Caco-2 (cell line): ENCODE measurements around the gene MEF2D. TPM values are rescaled to one million over a fixed set of nuclear protein-coding genes. Genes with fewer than 3 reads are reported as not detected.

Source experiments
- BruUV-seq: library from RNA; stranded (reverse); fragments of 400-500 nt; replicated peaks from 2 replicates; lab custom pipeline; 2021; lab: Mats Ljungman, UMichigan
- CTCF ChIA-PET: fragments of 300-600 bp; sonication (Branson Sonifier 250); formaldehyde crosslinking; loops from one replicate; lab custom pipeline; 2022; ENCODE audit warnings: antibody characterized with exemption; lab: Charles Lee
- POLR2A ChIA-PET: fragments of 300-600 bp; sonication (Branson Sonifier 250); formaldehyde crosslinking; loops from one replicate; lab custom pipeline; 2022; ENCODE audit warnings: antibody characterized with exemption; lab: Charles Lee
- DNase-seq, 2 experiments: peaks; one replicate each; pipeline versions ENCODE4 v3.0.0 to v3.0.0-alpha.2; 2020 to 2022
- H3K27me3 ChIP-seq: replicated peaks from 2 replicates; pipeline ENCODE4 v1.6.0; 2011; ENCODE audit warnings: low read length; ENCODE audit not compliant: control insufficient read depth, insufficient read depth
- H3K36me3 ChIP-seq: 2 replicates; pipeline ENCODE4 v1.5.1; 2011; ENCODE audit warnings: low read length; ENCODE audit not compliant: control insufficient read depth, insufficient read depth
- H3K4me1 ChIP-seq: fragments of 250-450 bp; sonication (Bioruptor Pico); 2 replicates; pipeline ENCODE4 v1.5.1; 2020; ENCODE audit warnings: mild to moderate bottlenecking
- H3K4me3 ChIP-seq: 2 replicates; pipeline ENCODE4 v1.5.1; 2011; ENCODE audit warnings: low read depth, mild to moderate bottlenecking, control low read depth, low read length
- H3K9me3 ChIP-seq: fragments of 250-450 bp; sonication (Bioruptor Pico); 2 replicates; pipeline ENCODE4 v1.5.1; 2020; ENCODE audit warnings: mild to moderate bottlenecking, moderate library complexity
- H3K27ac Mint-ChIP-seq: one replicate; pipeline ENCODE4 v1.8.0; 2022; ENCODE audit warnings: mixed read lengths; ENCODE audit not compliant: unreplicated experiment
- H3K27me3 Mint-ChIP-seq: one replicate; pipeline ENCODE4 v1.8.0; 2022; ENCODE audit warnings: mixed read lengths; ENCODE audit not compliant: insufficient read depth, unreplicated experiment
- H3K36me3 Mint-ChIP-seq: one replicate; pipeline ENCODE4 v1.8.0; 2022; ENCODE audit warnings: mild to moderate bottlenecking, mixed read lengths; ENCODE audit not compliant: insufficient read depth, unreplicated experiment
- H3K4me1 Mint-ChIP-seq: one replicate; pipeline ENCODE4 v1.8.0; 2022; ENCODE audit warnings: low read depth, mixed read lengths; ENCODE audit not compliant: unreplicated experiment
- H3K4me3 Mint-ChIP-seq: one replicate; pipeline ENCODE4 v1.8.0; 2022; ENCODE audit warnings: mild to moderate bottlenecking, moderate library complexity, mixed read lengths; ENCODE audit not compliant: unreplicated experiment
- H3K9me3 Mint-ChIP-seq: one replicate; pipeline ENCODE4 v1.8.0; 2022; ENCODE audit warnings: mixed read lengths; ENCODE audit not compliant: unreplicated experiment
- intact Hi-C: fragments of 100-400 bp; cut with micrococcal nuclease; formaldehyde crosslinking; loops from one replicate; pipeline ENCODE4 v1.10.0; 2022; ENCODE audit not compliant: unreplicated experiment
- total RNA-seq: library from RNA; stranded (reverse); gene quantifications from 2 replicates; pipeline ENCODE4 v1.2.3, GENCODE V29; 2022
- TF ChIP-seq, protein P1 (sequence below), 2 experiments: fragments of 200-600 bp in 1 of 2; IDR thresholded peaks; 1 replicate in 1 of 2; 2 replicates in 1 of 2; pipeline versions ENCODE4 v1.5.1 to v1.8.0; 2011 to 2022; ENCODE audit warnings: antibody characterized with exemption in 1 of 2, control low read depth in 1 of 2, inconsistent platforms in 1 of 2, low read depth in 1 of 2, low read length in 1 of 2, mild to moderate bottlenecking in 1 of 2, moderate library complexity in 1 of 2; ENCODE audit not compliant: insufficient read depth in 1 of 2, severe bottlenecking in 1 of 2, unreplicated experiment in 1 of 2

MEF2D gene
- total RNA-seq, 1 experiment from 2014 or later, result 18.6 TPM

- Histone ChIP-seq H3K27me3 (no peaks in the 10 kb centered on the region), H3K9me3 (no peaks in the 10 kb centered on the region), H3K36me3 (peaks cover 1% of the 10 kb centered on the region; the same call in 1 of the 2 replicates), H3K4me1 (peaks cover 7% of the 10 kb centered on the region; the same call in 1 of the 2 replicates), H3K4me3 (no peak overlapping the region)
- peaks cover 10% of the 10 kb centered on the region for H3K4me1 Mint-ChIP-seq
- ChIA-PET POLR2A (no interaction called here), CTCF (interaction anchor here (0.7 kb wide), 1 partner anchor 16 kb away, joined by 6 read pairs; no protein-coding TSS in a partner anchor)
- DNase-seq, result no peak
- TF ChIP-seq, protein P1, sequence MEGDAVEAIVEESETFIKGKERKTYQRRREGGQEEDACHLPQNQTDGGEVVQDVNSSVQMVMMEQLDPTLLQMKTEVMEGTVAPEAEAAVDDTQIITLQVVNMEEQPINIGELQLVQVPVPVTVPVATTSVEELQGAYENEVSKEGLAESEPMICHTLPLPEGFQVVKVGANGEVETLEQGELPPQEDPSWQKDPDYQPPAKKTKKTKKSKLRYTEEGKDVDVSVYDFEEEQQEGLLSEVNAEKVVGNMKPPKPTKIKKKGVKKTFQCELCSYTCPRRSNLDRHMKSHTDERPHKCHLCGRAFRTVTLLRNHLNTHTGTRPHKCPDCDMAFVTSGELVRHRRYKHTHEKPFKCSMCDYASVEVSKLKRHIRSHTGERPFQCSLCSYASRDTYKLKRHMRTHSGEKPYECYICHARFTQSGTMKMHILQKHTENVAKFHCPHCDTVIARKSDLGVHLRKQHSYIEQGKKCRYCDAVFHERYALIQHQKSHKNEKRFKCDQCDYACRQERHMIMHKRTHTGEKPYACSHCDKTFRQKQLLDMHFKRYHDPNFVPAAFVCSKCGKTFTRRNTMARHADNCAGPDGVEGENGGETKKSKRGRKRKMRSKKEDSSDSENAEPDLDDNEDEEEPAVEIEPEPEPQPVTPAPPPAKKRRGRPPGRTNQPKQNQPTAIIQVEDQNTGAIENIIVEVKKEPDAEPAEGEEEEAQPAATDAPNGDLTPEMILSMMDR (IDR thresholded peaks at IDR 0.05; ENCODE audit: insufficient read depth in 1 of 2, low read depth in 1 of 2, low read length in 1 of 2, severe bottlenecking in 1 of 2, unreplicated experiment in 1 of 2), result no peak
- H3K9me3 Mint-ChIP-seq, result no peaks in the 10 kb centered on the region
- no peak overlapping the region for H3K4me3 Mint-ChIP-seq
- H3K27me3 Mint-ChIP-seq, result no peaks in the 10 kb centered on the region
- H3K36me3 Mint-ChIP-seq, result no peaks in the 10 kb centered on the region
- H3K27ac Mint-ChIP-seq, result no peak overlapping the region
- intact Hi-C loops, result no loop called here
- no TSS peak for BruUV-seq
Observed at GRCh38 chr1:156496211-156496761, 4.3 kb downstream of the MEF2D start.

DNA sequence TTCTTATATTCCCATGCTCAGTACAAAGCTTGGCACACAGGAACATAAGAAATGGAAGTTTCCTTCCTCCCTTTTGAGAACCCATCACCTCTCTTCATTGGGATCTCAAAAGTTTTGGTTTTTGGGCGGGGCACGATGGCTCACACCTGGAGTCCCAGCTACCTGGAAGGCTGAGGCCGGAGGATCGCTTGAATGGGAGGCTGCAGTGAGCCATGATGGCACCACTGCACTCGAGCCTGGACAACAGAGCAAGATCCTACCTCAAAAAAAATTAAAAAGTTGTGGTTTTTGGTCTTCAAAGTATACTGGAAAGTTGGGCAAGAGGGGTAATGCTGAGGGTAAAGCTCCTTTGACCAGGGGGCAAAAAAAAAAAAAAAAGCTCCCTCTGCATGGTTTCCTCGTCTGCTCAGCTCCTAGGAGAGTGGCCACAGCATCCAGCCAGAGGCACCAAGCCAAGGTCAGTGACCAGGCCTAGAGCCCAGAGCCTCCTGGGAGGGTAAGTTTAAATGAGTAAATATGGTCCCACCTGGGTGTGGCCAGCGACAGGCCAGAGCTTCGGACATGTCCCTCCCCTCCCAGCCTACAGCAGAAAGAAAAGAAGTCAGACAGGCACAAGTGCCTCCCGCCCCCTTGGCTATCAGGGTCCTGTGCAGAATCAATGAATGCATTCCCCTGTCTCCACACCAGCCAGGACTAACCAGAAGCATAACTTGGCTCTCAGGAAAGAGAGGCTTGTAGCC lies 5.0 kb downstream of the MEF2D start:
- Mint-ChIP-seq H3K27ac (no peak overlapping the region), H3K36me3 (no peaks in the 10 kb centered on the region), H3K27me3 (no peaks in the 10 kb centered on the region), H3K4me1 (peaks cover 14% of the 10 kb centered on the region), H3K9me3 (no peaks in the 10 kb centered on the region), H3K4me3 (no peak overlapping the region)
- POLR2A ChIA-PET, result no interaction called here
- no peak overlapping the region for H3K4me3 ChIP-seq
- intact Hi-C loops, result no loop called here
- H3K4me1 ChIP-seq, result peaks cover 7% of the 10 kb centered on the region; the same call in 1 of the 2 replicates
- H3K36me3 ChIP-seq, result peaks cover 1% of the 10 kb centered on the region; the same call in 1 of the 2 replicates
- H3K9me3 ChIP-seq, result no peaks in the 10 kb centered on the region
- no peaks in the 10 kb centered on the region for H3K27me3 ChIP-seq
- no TSS peak for BruUV-seq
- TF ChIP-seq, protein P1 (IDR thresholded peaks at IDR 0.05; ENCODE audit: insufficient read depth in 1 of 2, low read depth in 1 of 2, low read length in 1 of 2, severe bottlenecking in 1 of 2, unreplicated experiment in 1 of 2), result no peak
- CTCF ChIA-PET, result no interaction called here
- no peak for DNase-seq

GRCh38 chr1:156494309-156494895 lies 6.2 kb downstream of the MEF2D start:
- BruUV-seq, result no TSS peak
- no peak for DNase-seq
- Histone ChIP-seq H3K4me3 (no peak overlapping the region), H3K36me3 (peaks cover 1% of the 10 kb centered on the region; the same call in 1 of the 2 replicates), H3K9me3 (no peaks in the 10 kb centered on the region), H3K4me1 (peaks cover 7% of the 10 kb centered on the region; the same call in 1 of the 2 replicates), H3K27me3 (no peaks in the 10 kb centered on the region)
- Mint-ChIP-seq H3K4me3 (no peak overlapping the region), H3K9me3 (no peaks in the 10 kb centered on the region), H3K27ac (no peak overlapping the region), H3K36me3 (no peaks in the 10 kb centered on the region), H3K4me1 (peaks cover 18% of the 10 kb centered on the region), H3K27me3 (no peaks in the 10 kb centered on the region)
- TF ChIP-seq, protein P1 (IDR thresholded peaks at IDR 0.05; ENCODE audit: insufficient read depth in 1 of 2, low read depth in 1 of 2, low read length in 1 of 2, severe bottlenecking in 1 of 2, unreplicated experiment in 1 of 2), result no peak
- intact Hi-C loops, result no loop called here
- ChIA-PET CTCF (no interaction called here), POLR2A (no interaction called here)
